ENCODE measurements around the gene DOCK6. TPM values are rescaled to one million over a fixed set of nuclear protein-coding genes. Genes with fewer than 3 reads are reported as not detected.

DOCK6 gene
- total RNA-seq, 2 donors from 2014 or later = 45.9 to 86.0 TPM

GRCh38 chr19:11265177-11265784 is 3.0 kb upstream of the DOCK6 start:
- intact Hi-C loops (cut with DNase I) = no loop called here
- no peaks in the 10 kb centered on the region for H3K27me3 ChIP-seq
- peaks cover 6% of the 10 kb centered on the region for H3K4me1 ChIP-seq

GRCh38 chr19:11264452-11265176 is 2.3 kb upstream of the DOCK6 start:
- intact Hi-C loops (cut with DNase I) = no loop called here
- Histone ChIP-seq H3K27me3 (no peaks in the 10 kb centered on the region), H3K4me1 (peaks cover 6% of the 10 kb centered on the region), H3K36me3 (no peaks in the 10 kb centered on the region), H3K9ac (ENCODE audit: low read depth in 2 of 2, low read length in 2 of 2) (peak overlapping the region; percentile 35 to 55), H3K9me3 (no peaks in the 10 kb centered on the region), H3K27ac (peak overlapping the region; percentile 87), H3K4me3 (no peak overlapping the region)
- TF ChIP-seq CTCF (IDR thresholded peaks at IDR 0.05) = no peak
- peak; percentile 92 for DNase-seq

More at GRCh38 chr19:11265177-11265784, 3.0 kb upstream of the DOCK6 start:
- Histone ChIP-seq H3K4me3 (no peak overlapping the region), H3K9me3 (no peaks in the 10 kb centered on the region), H3K27ac (peak overlapping the region; percentile 87), H3K36me3 (no peaks in the 10 kb centered on the region), H3K9ac (ENCODE audit: low read depth in 2 of 2, low read length in 2 of 2) (peak overlapping the region in 1 of 2 donors; percentile 55)
- TF ChIP-seq CTCF (IDR thresholded peaks at IDR 0.05) = no peak
- no peak for DNase-seq

- H3K4me3 ChIP-seq = no peak overlapping the region
- no peak overlapping the region for H3K27ac ChIP-seq
- no peak for TF ChIP-seq CTCF (IDR thresholded peaks at IDR 0.05)
- peaks cover 6% of the 10 kb centered on the region for H3K4me1 ChIP-seq
- no peaks in the 10 kb centered on the region for H3K27me3 ChIP-seq
- intact Hi-C loops (cut with DNase I) = no loop called here
- no peaks in the 10 kb centered on the region for H3K9me3 ChIP-seq
- H3K36me3 ChIP-seq = no peaks in the 10 kb centered on the region
- H3K9ac ChIP-seq (ENCODE audit: low read depth in 2 of 2, low read length in 2 of 2) = no peak overlapping the region
- no peak for DNase-seq
Measured at GRCh38 chr19:11263726-11264125, 1.4 kb upstream of the DOCK6 start.

- no peaks in the 10 kb centered on the region for H3K9me3 ChIP-seq
- H3K9ac ChIP-seq (ENCODE audit: low read depth in 2 of 2, low read length in 2 of 2) = peak overlapping the region; percentile 71 to 91
- TF ChIP-seq CTCF (IDR thresholded peaks at IDR 0.05) = no peak
- no peaks in the 10 kb centered on the region for H3K36me3 ChIP-seq
- no peaks in the 10 kb centered on the region for H3K27me3 ChIP-seq
- peak overlapping the region; percentile 86 for H3K4me3 ChIP-seq
- H3K27ac ChIP-seq = peak overlapping the region; percentile 36
- intact Hi-C loops (cut with DNase I) = no loop called here
- no peak for DNase-seq
- peaks cover 6% of the 10 kb centered on the region for H3K4me1 ChIP-seq
Measured at GRCh38 chr19:11261431-11261970, 823 bp downstream of the DOCK6 start.

- no peaks in the 10 kb centered on the region for H3K36me3 ChIP-seq
- H3K9me3 ChIP-seq = no peaks in the 10 kb centered on the region
- no peak overlapping the region for H3K9ac ChIP-seq (ENCODE audit: low read depth in 2 of 2, low read length in 2 of 2)
- H3K27ac ChIP-seq = no peak overlapping the region
- H3K27me3 ChIP-seq = no peaks in the 10 kb centered on the region
- no peak overlapping the region for H3K4me3 ChIP-seq
- no peak for DNase-seq
- no peak for TF ChIP-seq CTCF (IDR thresholded peaks at IDR 0.05)
- intact Hi-C loops (cut with DNase I) = no loop called here
- peaks cover under 1% of the 10 kb centered on the region for H3K4me1 ChIP-seq
Measured at GRCh38 chr19:11260996-11261395, 1.3 kb downstream of the DOCK6 start.
